ENCODE results near the gene PAX5.

PAX5 gene

DNA sequence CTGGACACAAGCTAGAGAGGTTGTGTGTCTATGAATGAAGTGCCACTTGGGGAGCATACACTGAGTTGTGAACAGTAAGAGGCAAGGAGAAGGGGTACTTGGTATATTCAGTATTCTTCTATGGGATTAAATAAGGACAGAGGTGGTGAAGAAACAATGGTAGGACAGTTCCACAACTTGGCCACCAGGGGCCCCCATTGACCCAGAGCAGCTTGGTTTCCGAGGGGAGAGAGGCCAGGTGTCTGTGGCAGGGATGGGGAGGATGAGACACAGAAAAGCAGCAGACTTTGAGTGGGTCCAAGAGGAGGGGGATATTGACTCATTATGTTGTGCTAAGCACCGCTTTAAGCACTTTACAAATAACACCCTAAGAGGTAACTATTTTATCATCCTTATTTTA, 240.8 kb downstream of the PAX5 start:
- no peak for DNase-seq

DNA sequence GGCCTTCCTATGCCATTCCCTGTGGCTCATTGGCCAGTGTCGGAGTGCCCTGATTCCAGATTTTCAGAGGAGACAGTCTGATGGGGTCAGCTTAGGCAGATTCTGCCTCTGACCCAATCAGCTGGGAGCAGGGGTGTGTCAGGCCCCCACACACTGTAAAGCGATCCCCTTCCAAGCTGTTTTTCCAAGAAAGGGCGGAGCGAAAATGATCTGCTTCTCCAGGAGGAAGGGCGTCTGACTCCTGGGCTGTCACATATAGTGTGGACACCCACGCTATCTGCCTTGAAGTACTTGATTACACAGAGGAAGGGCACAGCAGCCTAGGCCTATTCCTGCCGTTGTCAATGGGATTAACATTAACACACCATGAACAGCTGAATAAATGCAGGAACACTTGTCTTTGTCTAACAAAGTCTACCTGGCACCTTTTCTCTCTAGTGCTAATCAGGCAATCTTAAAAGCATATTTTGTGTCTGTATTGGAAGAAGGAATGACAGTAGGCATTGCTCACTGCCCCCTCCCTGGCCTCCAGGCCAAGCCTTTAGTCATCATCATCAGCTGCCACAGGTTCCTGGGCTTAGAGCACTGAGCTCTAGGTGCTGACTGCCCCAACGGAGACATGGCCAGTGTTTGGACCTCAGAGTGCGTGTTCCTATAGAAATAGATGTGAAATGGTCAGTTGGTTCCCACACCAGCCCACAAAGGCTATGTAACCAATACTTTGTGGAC, 242.7 kb downstream of the PAX5 start:
- no peak for DNase-seq

DNA sequence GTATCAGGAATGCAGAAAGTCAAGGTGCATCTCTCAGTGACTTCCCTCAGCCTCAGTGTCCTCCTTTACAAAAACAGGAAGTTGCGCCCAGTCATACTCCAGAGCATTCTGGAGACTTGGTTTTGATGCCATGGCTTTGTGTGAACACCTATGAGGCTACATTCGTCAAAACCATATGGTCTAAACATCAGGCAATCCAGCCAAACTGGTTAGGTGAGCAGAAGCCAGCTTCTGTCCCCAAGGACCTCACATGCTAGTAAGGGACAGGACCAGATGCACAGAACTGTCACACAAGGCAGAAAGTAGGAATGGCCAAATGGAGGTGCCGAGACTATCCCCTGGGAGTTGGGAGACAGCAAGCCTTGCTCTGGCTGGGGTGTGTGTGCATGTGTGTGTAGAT, 244.2 kb downstream of the PAX5 start:
- no peak for DNase-seq

DNA sequence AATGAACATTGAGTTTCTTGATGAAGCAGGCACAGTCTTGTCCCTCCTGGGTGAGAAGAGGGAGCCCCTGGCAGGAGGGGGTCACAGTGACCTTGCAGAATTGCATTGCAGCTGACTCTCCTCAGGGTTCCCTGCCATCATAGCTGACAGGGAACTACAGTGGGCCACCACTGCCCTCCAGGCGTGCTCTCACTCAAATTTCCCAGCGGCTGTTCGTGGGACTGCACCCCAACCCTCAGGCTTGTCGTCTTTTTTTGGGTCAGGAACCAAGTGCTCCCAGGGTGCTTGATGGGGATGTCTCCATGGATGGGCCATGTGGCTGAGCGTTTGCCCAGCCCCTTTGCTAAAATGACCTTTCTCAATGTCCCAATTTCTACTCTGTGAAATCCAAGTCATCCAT, 245.5 kb downstream of the PAX5 start:
- no peak for DNase-seq

DNA sequence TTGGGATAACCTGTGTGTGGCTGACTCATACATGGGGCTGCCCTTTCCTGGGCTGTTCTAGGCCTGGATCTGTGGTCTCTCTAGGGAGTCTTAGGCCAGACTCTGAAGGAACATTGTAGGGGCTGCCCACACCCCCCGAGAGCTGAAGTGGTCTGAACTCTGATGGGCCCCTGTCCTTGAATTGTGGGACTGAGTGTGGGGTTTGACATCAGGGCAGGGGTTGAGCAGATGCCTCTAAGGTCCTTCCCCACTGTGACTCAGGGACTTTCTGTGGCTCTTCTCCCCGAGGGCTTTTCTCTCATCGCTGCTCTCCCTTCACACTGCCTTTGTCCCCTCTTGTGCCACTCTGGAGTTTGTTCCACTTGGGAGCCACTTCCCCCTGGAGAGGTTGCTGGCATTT, 246.4 kb downstream of the PAX5 start:
- DNase-seq, result no peak
